Right lobe of liver (tissue), 4 donors: ENCODE results near the gene KIRREL2.

Source experiments
- CTCF ChIP-seq, 4 donors: fragments of 200-600 bp in 3 of 4; fragments of 450-650 bp in 1 of 4; IDR thresholded peaks; one replicate each; pipeline versions ENCODE4 v1.5.1 to v1.8.0; 2016 to 2022; ENCODE audit warnings: antibody characterized with exemption in 4 of 4, mild to moderate bottlenecking in 2 of 4
- POLR2A ChIP-seq: fragments of 450-650 bp; IDR thresholded peaks from one replicate; pipeline ENCODE4 v1.6.1; 2017; ENCODE audit warnings: antibody characterized with exemption, mild to moderate bottlenecking
- donor health status: DM: no; HTN: no; CAD: no.
- donor health status: DM: no; HTN: no; CAD: no.
- donor health status: DM: no; HTN: yes; CAD: no.

DNA sequence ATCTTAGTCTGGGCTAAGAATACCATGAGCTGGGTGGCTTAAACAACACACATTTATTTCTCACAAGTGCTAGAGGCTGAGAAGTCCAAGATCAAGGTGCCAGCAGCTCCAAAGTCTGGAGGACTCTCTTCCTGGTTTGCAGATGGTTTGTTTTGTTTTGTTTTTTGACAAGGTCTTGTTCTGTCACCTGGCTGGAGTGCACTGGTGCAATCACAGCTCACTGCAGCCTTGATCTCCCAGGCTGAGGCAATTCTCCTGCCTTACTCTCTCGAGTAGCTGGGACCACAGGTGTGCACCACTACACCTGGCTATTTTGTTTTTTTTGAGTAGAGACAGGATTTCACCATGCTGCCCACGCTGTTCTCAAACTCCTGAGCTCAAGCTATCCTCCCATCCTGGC lies 27.2 kb downstream of the KIRREL2 start:
- TF ChIP-seq CTCF (IDR thresholded peaks at IDR 0.05) (no peak), POLR2A (no peak)
